Immature natural killer cell (primary cell): Measurements from ENCODE around the gene TNRC6A. TPM values are rescaled to one million over a fixed set of nuclear protein-coding genes. Genes with fewer than 3 reads are reported as not detected.

Experiments used
- DNase-seq, 3 donors: peaks; one replicate each; pipeline ENCODE4 v3.0.0; 2022; ENCODE audit warnings: mixed read lengths in 1 of 3
- H3K27ac Mint-ChIP-seq, 6 donors: one replicate each; pipeline ENCODE4 v1.8.0; 2020; ENCODE audit warnings: mixed read lengths in 6 of 6, mild to moderate bottlenecking in 5 of 6, inconsistent platforms in 4 of 6, moderate library complexity in 3 of 6
- H3K27me3 Mint-ChIP-seq, 3 donors: one replicate each; pipeline ENCODE4 v1.8.0; 2020 to 2021; ENCODE audit warnings: low read depth in 3 of 3, mild to moderate bottlenecking in 3 of 3, mixed read lengths in 3 of 3, moderate library complexity in 3 of 3, inconsistent platforms in 1 of 3
- H3K36me3 Mint-ChIP-seq, 3 donors: one replicate each; pipeline ENCODE4 v1.8.0; 2020; ENCODE audit warnings: mixed read lengths in 3 of 3, inconsistent platforms in 2 of 3, mild to moderate bottlenecking in 2 of 3
- H3K4me1 Mint-ChIP-seq, 2 donors: one replicate each; pipeline ENCODE4 v1.8.0; 2020; ENCODE audit warnings: inconsistent platforms in 2 of 2, mild to moderate bottlenecking in 2 of 2, mixed read lengths in 2 of 2, moderate library complexity in 1 of 2
- H3K4me3 Mint-ChIP-seq, 5 donors: one replicate each; pipeline ENCODE4 v1.8.0; 2020; ENCODE audit warnings: mild to moderate bottlenecking in 5 of 5, mixed read lengths in 5 of 5, inconsistent platforms in 3 of 5, moderate library complexity in 3 of 5
- H3K9me3 Mint-ChIP-seq, 6 donors: one replicate each; pipeline ENCODE4 v1.8.0; 2020; ENCODE audit warnings: mild to moderate bottlenecking in 6 of 6, mixed read lengths in 6 of 6, inconsistent platforms in 4 of 6, moderate library complexity in 3 of 6
- polyA plus RNA-seq, 3 donors: library from polyadenylated mRNA; unstranded; fragments of 300-500 nt; fragmentation: Illumina TruSeq; gene quantifications; one replicate each; pipeline ENCODE4 v1.2.3, GENCODE V29; 2021

The TNRC6A gene
- polyA plus RNA-seq, 3 donors from 2014 or later = 3.6 to 10.1 (median 3.9) TPM

DNA sequence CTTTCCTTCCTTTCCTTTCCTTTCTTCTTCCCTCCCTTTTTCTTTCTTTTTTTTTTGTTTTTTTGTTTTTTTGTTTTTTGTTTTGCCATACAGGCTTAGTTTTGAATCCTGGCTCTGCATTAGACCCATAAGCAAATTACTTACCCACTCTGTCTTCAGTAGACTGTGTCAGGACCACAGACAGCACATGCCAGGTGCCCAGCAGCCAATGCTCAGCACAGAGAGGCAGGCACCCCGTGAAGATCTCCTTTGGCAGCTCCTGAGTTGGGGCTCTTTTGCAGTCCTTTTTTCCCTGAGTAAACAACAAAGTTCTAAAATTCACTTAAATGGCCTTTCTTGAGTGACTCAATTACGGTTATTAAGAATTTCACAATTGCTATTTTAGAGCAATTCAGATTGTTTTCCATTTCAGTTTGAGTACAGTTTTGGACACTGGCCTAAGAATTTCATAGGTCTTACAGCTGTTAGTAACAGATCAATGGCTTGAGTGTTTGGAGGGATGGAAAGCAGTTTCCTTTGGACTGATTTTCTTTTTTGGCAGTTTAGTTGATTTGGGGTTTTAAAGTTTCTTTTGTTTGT, 90.1 kb downstream of the TNRC6A start:
- no peak for DNase-seq
- H3K27me3 Mint-ChIP-seq = peaks cover 0 to 7% (median 5%) of the 10 kb centered on the region in 3 donors
- H3K27ac Mint-ChIP-seq = peak overlapping the region in 1 of 6 donors; percentile 32
- H3K4me1 Mint-ChIP-seq = peaks cover 34 to 37% of the 10 kb centered on the region in 2 donors
- H3K4me3 Mint-ChIP-seq = peak overlapping the region in 2 of 5 donors; percentile 9 to 26
- no peaks in the 10 kb centered on the region for H3K9me3 Mint-ChIP-seq
- peaks cover 32 to 64% (median 52%) of the 10 kb centered on the region in 3 donors for H3K36me3 Mint-ChIP-seq

DNA sequence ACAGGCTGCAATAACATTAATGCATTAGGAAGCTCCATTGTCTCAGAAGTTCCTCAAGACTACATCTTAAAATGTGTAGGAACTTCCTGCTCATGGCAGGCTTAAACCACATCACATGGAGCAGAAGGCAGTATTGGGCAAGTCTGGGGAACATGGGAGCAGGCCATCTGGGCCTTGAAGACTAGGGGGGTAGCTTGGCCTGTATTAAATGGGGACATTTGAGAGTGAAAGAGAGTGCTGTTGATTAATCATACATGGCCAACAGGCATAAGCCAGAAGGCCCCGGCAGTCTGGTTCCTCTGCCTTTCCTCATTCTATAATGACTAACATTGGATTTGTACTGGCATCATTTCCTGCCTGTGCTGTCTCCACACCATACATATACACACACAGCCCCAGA, 91.1 kb downstream of the TNRC6A start:
- no peak for DNase-seq
- Mint-ChIP-seq H3K36me3 (peaks cover 26 to 63% (median 47%) of the 10 kb centered on the region in 3 donors), H3K9me3 (no peaks in the 10 kb centered on the region), H3K4me3 (peak overlapping the region in 2 of 5 donors; percentile 10 to 81), H3K4me1 (peaks cover 34 to 37% of the 10 kb centered on the region in 2 donors), H3K27ac (peak overlapping the region in 1 of 6 donors; percentile 72), H3K27me3 (peaks cover 0 to 5% (median 4%) of the 10 kb centered on the region in 3 donors)

DNA sequence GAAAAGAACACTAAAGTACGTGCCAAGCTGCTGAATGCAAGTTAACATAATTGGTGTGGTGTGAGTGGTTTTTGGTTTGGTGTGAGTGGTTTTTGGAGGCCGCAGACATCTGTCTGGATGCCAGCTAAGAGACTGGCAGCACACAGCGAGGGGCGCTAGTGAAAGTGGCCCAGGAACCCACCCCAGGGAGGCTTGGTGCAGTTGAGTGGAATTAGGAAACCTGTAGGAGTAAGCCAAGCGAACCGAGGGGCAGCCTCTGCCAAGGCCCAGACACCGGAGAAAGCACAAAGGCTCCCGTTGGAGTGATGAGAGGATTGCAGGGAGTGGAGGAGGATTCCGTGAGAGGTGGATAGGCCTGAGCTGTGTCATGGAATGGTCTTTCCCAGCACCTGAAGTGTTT, 91.7 kb downstream of the TNRC6A start:
- no peak for DNase-seq
- peaks cover 30 to 66% (median 52%) of the 10 kb centered on the region in 3 donors for H3K36me3 Mint-ChIP-seq
- peak overlapping the region in 5 of 6 donors; percentile 36 to 85 (median 66) for H3K27ac Mint-ChIP-seq
- H3K9me3 Mint-ChIP-seq = no peaks in the 10 kb centered on the region
- peaks cover 34 to 37% of the 10 kb centered on the region in 2 donors for H3K4me1 Mint-ChIP-seq
- peaks cover 0 to 5% (median 4%) of the 10 kb centered on the region in 3 donors for H3K27me3 Mint-ChIP-seq
- peak overlapping the region in 4 of 5 donors; percentile 45 to 81 (median 60) for H3K4me3 Mint-ChIP-seq

DNA sequence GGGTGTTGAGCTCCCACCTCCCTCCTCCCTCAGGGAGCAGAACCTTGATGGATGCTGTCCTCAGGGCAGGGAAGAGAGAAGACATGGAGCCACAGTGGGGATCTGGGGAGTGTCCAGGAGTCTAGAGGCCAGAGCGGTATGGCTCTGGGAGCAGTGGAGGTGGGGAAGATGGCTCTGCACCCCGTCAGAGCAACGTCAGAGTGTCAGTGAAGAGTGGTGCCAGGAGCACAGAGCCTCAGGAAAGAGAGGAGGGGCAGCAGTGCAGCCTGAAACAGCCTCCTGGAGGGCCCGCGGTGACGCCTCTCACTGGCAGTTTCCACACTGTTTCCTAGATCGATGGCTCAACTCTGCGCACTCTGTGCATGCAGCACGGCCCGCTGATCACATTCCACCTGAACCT, 93.1 kb downstream of the TNRC6A start:
- peaks cover 27 to 67% (median 55%) of the 10 kb centered on the region in 3 donors for H3K36me3 Mint-ChIP-seq
- H3K4me1 Mint-ChIP-seq = peaks cover 34 to 37% of the 10 kb centered on the region in 2 donors
- H3K4me3 Mint-ChIP-seq = peak overlapping the region in 2 of 5 donors; percentile 66 to 81

DNA sequence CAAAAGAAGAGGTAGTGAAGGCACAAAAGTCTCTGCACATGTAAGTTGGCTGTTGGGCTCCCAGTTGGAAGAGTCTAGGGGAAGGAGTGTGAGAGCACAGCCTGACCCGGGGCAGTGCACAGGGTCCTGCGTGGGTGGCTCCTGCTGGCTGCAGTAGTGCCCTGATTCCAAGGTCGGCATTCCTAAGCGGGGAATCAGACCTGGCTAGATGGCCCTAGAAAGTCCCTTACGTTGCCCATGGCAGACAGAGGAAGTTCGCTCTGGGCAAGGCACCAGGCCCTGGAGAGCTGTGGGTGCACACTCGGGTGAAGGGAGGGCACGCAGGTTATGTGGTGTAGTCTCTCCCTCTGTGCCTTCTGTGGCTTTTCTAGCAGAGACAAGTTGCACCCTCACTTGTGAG, 93.5 kb downstream of the TNRC6A start:
- H3K4me1 Mint-ChIP-seq = peaks cover 34 to 37% of the 10 kb centered on the region in 2 donors
- peaks cover 0 to 7% (median 4%) of the 10 kb centered on the region in 3 donors for H3K27me3 Mint-ChIP-seq
- H3K27ac Mint-ChIP-seq = peak overlapping the region in 2 of 6 donors; percentile 13 to 85
- peak overlapping the region in 3 of 5 donors; percentile 16 to 43 (median 21) for H3K4me3 Mint-ChIP-seq
- peaks cover 22 to 62% (median 51%) of the 10 kb centered on the region in 3 donors for H3K36me3 Mint-ChIP-seq
- DNase-seq = no peak
- no peaks in the 10 kb centered on the region for H3K9me3 Mint-ChIP-seq

More for the DNA sequence above, 93.1 kb downstream of the TNRC6A start:
- Mint-ChIP-seq H3K27ac (peak overlapping the region; percentile 26 to 85 (median 74)), H3K9me3 (no peaks in the 10 kb centered on the region), H3K27me3 (peaks cover 0 to 7% (median 4%) of the 10 kb centered on the region in 3 donors)
- no peak for DNase-seq

DNA sequence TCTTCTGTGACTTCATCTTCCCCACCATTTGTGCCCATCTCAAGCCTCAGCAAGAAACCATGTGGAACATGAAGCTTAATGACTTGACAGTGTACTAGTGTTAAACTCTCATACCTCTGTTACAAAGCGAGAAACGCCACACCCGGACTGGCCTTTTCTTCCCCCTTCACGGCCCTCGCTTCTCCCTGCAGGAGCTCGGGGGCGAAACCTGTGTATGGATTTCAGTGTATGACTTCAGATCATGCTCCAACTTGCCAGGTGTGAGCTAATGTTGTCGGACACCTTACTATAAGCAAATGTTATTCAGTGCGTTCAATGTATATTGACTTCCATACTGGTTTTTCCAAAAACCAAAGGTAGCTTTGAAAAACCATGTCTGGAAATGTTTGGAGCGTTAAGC, 96.2 kb downstream of the TNRC6A start:
- no peak for DNase-seq
- Mint-ChIP-seq H3K9me3 (no peaks in the 10 kb centered on the region), H3K4me1 (peaks cover 23 to 24% of the 10 kb centered on the region in 2 donors), H3K27ac (peak overlapping the region in 3 of 6 donors; percentile 2 to 63 (median 58)), H3K27me3 (peaks cover 0 to 7% (median 0%) of the 10 kb centered on the region in 3 donors), H3K4me3 (no peak overlapping the region), H3K36me3 (peaks cover 9 to 36% (median 29%) of the 10 kb centered on the region in 3 donors)

DNA sequence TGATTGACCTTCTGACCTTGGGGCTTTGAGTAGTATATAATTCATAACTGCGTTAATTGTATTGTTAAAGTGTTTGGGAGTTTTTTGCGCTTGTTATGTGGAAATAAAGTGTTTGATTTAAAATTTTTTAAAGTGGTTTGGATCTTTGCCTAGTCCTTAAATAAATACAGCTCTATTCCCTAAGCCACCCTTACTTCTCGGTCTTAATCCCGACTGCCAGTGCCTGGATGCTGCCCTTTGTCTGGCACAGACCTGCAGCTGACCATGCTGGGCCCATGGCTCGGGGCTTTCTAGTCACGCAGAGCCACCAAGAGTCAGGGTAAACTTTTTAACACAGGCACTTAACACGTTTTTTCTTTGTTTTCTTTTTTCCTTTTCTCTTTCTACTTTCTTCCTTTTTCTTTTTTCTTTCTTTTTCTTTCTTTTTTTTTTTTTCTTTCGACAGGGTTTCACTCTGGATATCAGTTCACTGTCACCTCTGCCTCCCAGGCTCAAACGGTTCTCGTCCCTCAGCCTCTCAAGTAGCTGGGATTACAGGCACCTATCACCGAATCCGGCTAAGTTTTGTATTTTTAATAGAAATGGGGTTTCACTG, 96.7 kb downstream of the TNRC6A start:
- no peak for DNase-seq
- H3K27ac Mint-ChIP-seq = no peak overlapping the region
- H3K9me3 Mint-ChIP-seq = no peaks in the 10 kb centered on the region
- peaks cover 18 to 19% of the 10 kb centered on the region in 2 donors for H3K4me1 Mint-ChIP-seq
- H3K36me3 Mint-ChIP-seq = peaks cover 9 to 31% (median 27%) of the 10 kb centered on the region in 3 donors
- peaks cover 0 to 7% (median 0%) of the 10 kb centered on the region in 3 donors for H3K27me3 Mint-ChIP-seq
- H3K4me3 Mint-ChIP-seq = no peak overlapping the region

DNA sequence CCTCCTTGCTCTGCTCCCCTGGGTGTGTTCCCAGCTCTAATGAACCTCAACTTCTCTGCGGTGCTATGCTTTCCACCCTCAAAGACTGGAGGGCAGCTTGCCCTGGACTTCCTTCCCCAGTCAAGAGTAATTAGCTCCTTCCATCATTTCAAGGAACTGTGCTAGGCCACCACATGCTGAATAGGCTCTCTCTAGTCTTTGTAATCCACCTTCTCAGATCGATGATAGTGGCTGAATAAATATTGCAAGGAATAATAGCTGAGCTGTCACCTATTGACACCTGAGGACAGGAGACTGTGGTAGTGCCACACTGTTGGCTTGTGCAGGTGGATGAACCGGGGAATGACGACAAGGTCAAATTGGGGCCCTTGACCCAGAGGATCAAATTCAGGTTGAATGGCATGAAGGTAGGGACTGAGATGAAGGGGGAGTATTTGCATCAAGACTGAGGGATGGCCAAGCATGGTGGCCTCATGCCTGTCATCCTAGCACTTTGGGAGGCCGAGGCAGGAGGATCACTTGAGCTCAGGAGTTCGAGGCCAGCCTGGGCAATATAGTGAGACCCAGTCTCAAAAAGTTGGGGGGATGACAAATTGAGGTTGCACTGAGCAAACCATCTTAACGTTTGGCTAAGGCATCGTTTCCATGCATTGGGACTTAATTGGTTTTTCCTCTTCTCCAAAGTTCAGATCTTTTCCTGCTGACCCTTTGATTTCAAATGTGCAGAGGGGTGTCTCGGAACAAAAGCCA, 97.5 kb downstream of the TNRC6A start:
- H3K4me1 Mint-ChIP-seq = peaks cover 10 to 11% of the 10 kb centered on the region in 2 donors
- no peak overlapping the region for H3K4me3 Mint-ChIP-seq
- no peak for DNase-seq
- H3K27me3 Mint-ChIP-seq = peaks cover 0 to 7% (median 0%) of the 10 kb centered on the region in 3 donors
- peak overlapping the region in 2 of 6 donors; percentile 31 to 36 for H3K27ac Mint-ChIP-seq
- H3K36me3 Mint-ChIP-seq = peaks cover 11 to 31% (median 24%) of the 10 kb centered on the region in 3 donors
- H3K9me3 Mint-ChIP-seq = no peaks in the 10 kb centered on the region

DNA sequence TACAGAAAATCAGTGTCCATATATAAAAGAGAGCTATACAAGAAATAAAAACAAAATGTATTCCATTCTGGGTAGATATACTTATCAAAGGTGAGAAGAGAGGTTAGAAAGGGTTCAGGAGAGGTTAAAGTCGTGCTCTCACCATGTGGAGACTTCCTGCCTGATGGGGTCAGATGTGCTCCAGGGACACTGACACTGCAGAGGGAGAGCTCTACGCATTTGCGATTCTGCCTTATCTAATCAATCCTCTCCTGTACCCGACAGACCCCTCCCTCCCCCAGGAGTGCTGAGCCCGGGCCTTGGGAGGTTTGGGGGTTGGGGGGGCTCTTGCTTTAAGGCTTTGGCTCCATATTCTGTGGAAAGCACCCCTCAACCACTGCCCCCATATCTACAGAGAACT, 99.7 kb downstream of the TNRC6A start:
- no peaks in the 10 kb centered on the region for H3K4me1 Mint-ChIP-seq
- no peak overlapping the region for H3K27ac Mint-ChIP-seq
- H3K4me3 Mint-ChIP-seq = no peak overlapping the region
- H3K9me3 Mint-ChIP-seq = no peaks in the 10 kb centered on the region
- H3K36me3 Mint-ChIP-seq = peaks cover 14 to 24% (median 23%) of the 10 kb centered on the region in 3 donors
- H3K27me3 Mint-ChIP-seq = peaks cover 0 to 2% (median 0%) of the 10 kb centered on the region in 3 donors
- no peak for DNase-seq

DNA sequence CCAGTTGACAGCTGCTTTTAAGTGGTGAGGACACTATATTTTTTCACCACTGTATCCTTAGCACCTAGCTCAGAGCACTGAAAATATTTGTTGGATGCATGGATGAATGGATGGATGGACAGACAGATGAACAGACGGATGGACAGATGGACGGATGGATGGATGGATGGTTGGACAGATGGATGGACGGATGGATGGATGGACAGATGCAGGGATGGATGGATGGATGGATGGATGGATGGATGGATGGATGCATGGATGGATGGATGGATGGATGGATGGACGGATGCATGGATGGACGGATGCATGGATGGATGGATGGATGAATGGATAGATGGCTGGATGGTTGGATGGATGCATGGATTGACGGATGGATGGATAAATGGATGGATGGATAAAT, 103.9 kb downstream of the TNRC6A start:
- H3K27ac Mint-ChIP-seq = no peak overlapping the region
- H3K4me3 Mint-ChIP-seq = no peak overlapping the region
- H3K9me3 Mint-ChIP-seq = no peaks in the 10 kb centered on the region
- H3K4me1 Mint-ChIP-seq = no peaks in the 10 kb centered on the region
- no peaks in the 10 kb centered on the region for H3K27me3 Mint-ChIP-seq
- no peak for DNase-seq
- H3K36me3 Mint-ChIP-seq = peaks cover 13 to 22% (median 22%) of the 10 kb centered on the region in 3 donors

DNA sequence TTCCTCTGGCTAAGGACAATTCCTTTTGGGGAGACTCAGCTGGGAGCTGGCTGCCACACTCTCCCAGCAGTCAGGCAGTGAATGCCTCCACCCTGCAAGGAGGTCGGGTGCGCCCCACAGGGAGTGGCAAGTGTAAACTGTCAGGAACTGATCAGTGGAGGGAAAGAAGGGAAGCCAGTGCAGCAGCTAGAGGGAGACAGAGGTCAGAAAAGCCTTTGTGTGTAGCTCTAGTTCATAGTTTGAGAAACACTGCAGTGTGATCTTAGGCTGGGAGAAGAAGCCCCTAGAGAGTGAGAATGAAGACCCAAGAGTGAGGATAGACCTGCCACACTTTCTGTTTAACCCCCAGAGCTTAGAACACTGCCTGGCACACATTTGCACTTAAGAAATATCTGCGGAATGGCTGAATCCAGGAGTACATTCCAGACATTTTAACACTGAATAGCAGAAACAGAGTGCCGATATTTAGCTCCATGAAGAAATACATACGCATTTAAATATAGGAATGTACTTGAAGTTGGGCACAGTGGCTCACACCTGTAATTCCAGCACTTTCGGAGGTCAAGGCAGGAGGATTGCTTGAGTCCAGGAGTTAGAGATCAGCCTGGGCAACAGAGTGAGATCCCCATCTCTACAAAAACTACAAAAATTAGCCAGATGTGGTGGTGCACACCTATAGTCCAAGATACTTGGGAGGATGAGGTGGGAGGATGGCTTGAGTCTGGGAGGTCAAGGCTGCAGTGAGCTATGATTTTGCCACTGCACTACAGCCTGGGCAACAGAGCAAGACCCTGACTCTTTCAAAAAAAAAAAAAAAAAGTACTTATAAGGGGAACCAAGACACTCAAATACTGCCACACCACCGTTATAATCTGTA, 105.2 kb downstream of the TNRC6A start:
- no peak overlapping the region for H3K27ac Mint-ChIP-seq
- no peak overlapping the region for H3K4me3 Mint-ChIP-seq
- H3K36me3 Mint-ChIP-seq = peaks cover 10 to 22% (median 22%) of the 10 kb centered on the region in 3 donors
- no peaks in the 10 kb centered on the region for H3K9me3 Mint-ChIP-seq
- no peaks in the 10 kb centered on the region for H3K4me1 Mint-ChIP-seq
- no peak for DNase-seq
- H3K27me3 Mint-ChIP-seq = no peaks in the 10 kb centered on the region

DNA sequence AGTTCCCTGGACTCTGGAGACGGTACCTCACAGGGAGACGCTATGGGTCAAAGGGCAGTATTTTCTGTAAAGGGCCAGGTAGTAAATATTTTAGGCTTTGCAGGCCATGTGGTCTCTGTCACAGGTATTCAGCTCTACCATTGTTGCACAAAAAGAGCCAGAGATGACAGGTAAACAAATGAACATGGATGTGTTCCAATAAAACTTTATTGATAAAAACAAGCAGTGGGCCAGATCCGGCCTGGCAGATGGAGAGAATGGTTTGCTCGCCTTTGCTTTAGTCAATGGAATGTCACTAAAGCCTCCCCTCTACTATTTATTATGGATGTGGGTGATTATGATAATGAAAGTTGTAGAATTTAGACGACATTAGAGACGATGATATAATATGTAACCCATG, 107.4 kb downstream of the TNRC6A start:
- no peaks in the 10 kb centered on the region for H3K9me3 Mint-ChIP-seq
- no peak overlapping the region for H3K4me3 Mint-ChIP-seq
- H3K27ac Mint-ChIP-seq = no peak overlapping the region
- peaks cover 0 to 2% (median 0%) of the 10 kb centered on the region in 3 donors for H3K27me3 Mint-ChIP-seq
- DNase-seq = no peak
- H3K36me3 Mint-ChIP-seq = peaks cover 10 to 26% (median 22%) of the 10 kb centered on the region in 3 donors
- H3K4me1 Mint-ChIP-seq = no peaks in the 10 kb centered on the region

DNA sequence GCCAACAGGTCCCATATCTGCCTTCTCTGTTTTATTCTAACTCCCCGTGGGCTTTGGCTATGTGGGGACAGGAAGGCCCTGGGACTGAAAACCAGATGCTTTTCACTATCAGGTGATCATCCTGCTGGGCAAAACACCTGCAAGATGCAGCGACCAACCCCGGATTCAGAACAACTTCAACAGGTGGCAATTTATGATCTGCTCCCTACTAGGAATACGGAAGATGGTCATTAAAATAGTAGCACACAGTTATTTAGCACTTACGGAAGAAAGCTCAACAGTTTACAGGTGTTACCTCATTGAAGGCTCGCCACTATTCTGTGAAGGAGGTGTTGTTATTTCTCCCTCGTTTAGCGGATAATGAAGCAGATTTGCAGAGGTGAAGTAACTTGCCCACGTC, 108.5 kb downstream of the TNRC6A start:
- Mint-ChIP-seq H3K9me3 (no peaks in the 10 kb centered on the region), H3K4me1 (no peaks in the 10 kb centered on the region), H3K27ac (no peak overlapping the region), H3K36me3 (peaks cover 6 to 22% (median 18%) of the 10 kb centered on the region in 3 donors), H3K4me3 (no peak overlapping the region), H3K27me3 (peaks cover 0 to 3% (median 0%) of the 10 kb centered on the region in 3 donors)
- no peak for DNase-seq
